ENCODE results near the gene MAPK11.

- no peak for TF ChIP-seq CTCF (conservative IDR thresholded peaks at IDR 0.05; ENCODE audit: low read length)
- TF ChIP-seq EZH2phosphoT487 (IDR thresholded peaks at IDR 0.05; ENCODE audit: borderline replicate concordance) = no peak
Measured at GRCh38 chr22:50305393-50305922, 35.3 kb upstream of the MAPK11 start.
